ENCODE results near the gene PIEZO1. TPM values are rescaled to one million over a fixed set of nuclear protein-coding genes. Genes with fewer than 3 reads are reported as not detected.

Gene PIEZO1
- total RNA-seq, 1 donor from 2014 or later = 164 TPM

GRCh38 chr16:88734361-88734728, 50.7 kb downstream of the PIEZO1 start:
- Histone ChIP-seq H3K27me3 (ENCODE audit: low read depth) (no peaks in the 10 kb centered on the region), H3K27ac (no peak overlapping the region), H3K36me3 (peaks cover 84% of the 10 kb centered on the region), H3K4me1 (peaks cover 5% of the 10 kb centered on the region), H3K9me3 (no peaks in the 10 kb centered on the region), H3K4me3 (no peak overlapping the region)
- DNase-seq (no peak), ATAC-seq (no peak)
- no peak for TF ChIP-seq CTCF (IDR thresholded peaks at IDR 0.05)
- intact Hi-C loops (cut with DNase I) = no loop called here

- Histone ChIP-seq H3K27ac (no peak overlapping the region), H3K27me3 (ENCODE audit: low read depth) (no peaks in the 10 kb centered on the region), H3K4me3 (no peak overlapping the region), H3K36me3 (peaks cover 79% of the 10 kb centered on the region), H3K9me3 (no peaks in the 10 kb centered on the region), H3K4me1 (peaks cover 5% of the 10 kb centered on the region)
- intact Hi-C loops (cut with DNase I) = no loop called here
- no peak for TF ChIP-seq CTCF (IDR thresholded peaks at IDR 0.05)
- DNase-seq (no peak), ATAC-seq (no peak)
These were observed 51.2 kb downstream of the PIEZO1 start for GRCh38 chr16:88733630-88734360.

GRCh38 chr16:88732961-88733294, 52.1 kb downstream of the PIEZO1 start:
- DNase-seq (no peak), ATAC-seq (no peak)
- H3K4me1 ChIP-seq = peaks cover 5% of the 10 kb centered on the region
- peaks cover 78% of the 10 kb centered on the region for H3K36me3 ChIP-seq
- H3K9me3 ChIP-seq = no peaks in the 10 kb centered on the region
- intact Hi-C loops (cut with DNase I) = no loop called here
- no peak for TF ChIP-seq CTCF (IDR thresholded peaks at IDR 0.05)
- no peak overlapping the region for H3K4me3 ChIP-seq
- H3K27me3 ChIP-seq (ENCODE audit: low read depth) = no peaks in the 10 kb centered on the region
- H3K27ac ChIP-seq = no peak overlapping the region

- ATAC-seq = no peak
These were observed 52.7 kb downstream of the PIEZO1 start for GRCh38 chr16:88732172-88732960.

GRCh38 chr16:88731699-88732098, 53.3 kb downstream of the PIEZO1 start:
- intact Hi-C loops (cut with DNase I) = no loop called here
- no peak for ATAC-seq
- H3K4me3 ChIP-seq = no peak overlapping the region
- no peaks in the 10 kb centered on the region for H3K27me3 ChIP-seq (ENCODE audit: low read depth)
- DNase-seq = no peak
- no peaks in the 10 kb centered on the region for H3K9me3 ChIP-seq
- no peak overlapping the region for H3K27ac ChIP-seq
- peaks cover 79% of the 10 kb centered on the region for H3K36me3 ChIP-seq
- H3K4me1 ChIP-seq = no peaks in the 10 kb centered on the region
- TF ChIP-seq CTCF (IDR thresholded peaks at IDR 0.05) = no peak

More at GRCh38 chr16:88732172-88732960, 52.7 kb downstream of the PIEZO1 start:
- H3K27me3 ChIP-seq (ENCODE audit: low read depth) = no peaks in the 10 kb centered on the region
- H3K4me1 ChIP-seq = peaks cover under 1% of the 10 kb centered on the region
- DNase-seq = no peak
- no peak for TF ChIP-seq CTCF (IDR thresholded peaks at IDR 0.05)
- intact Hi-C loops (cut with DNase I) = no loop called here
- no peak overlapping the region for H3K4me3 ChIP-seq
- H3K36me3 ChIP-seq = peaks cover 78% of the 10 kb centered on the region
- no peaks in the 10 kb centered on the region for H3K9me3 ChIP-seq
- H3K27ac ChIP-seq = no peak overlapping the region

All from lower lobe of right lung (tissue), 2 donors.